Fibroblast of villous mesenchyme (primary cell): ENCODE data around the gene TOM1. TPM values are rescaled to one million over a fixed set of nuclear protein-coding genes. Genes with fewer than 3 reads are reported as not detected.

ENCODE experiments used
- DNase-seq: peaks from one replicate; pipeline ENCODE4 v3.0.0-alpha.2; 2010; ENCODE audit warnings: low read depth
- H3K4me3 ChIP-seq: 2 replicates; pipeline ENCODE4 v1.5.1; 2011; ENCODE audit warnings: low read depth, mild to moderate bottlenecking, low read length
- total RNA-seq: library from RNA; depleted of rRNA; stranded (reverse); fragments of >200 nt; gene quantifications from 2 replicates; pipeline ENCODE4 v1.2.3, GENCODE V29; 2012
- TF ChIP-seq, protein P1 (sequence below): IDR thresholded peaks from 2 replicates; pipeline ENCODE4 v1.5.1; 2012; ENCODE audit warnings: low read depth, mild to moderate bottlenecking, low read length; ENCODE audit not compliant: insufficient read depth

TOM1 gene
- total RNA-seq, 1 donor, result 53.1 TPM

DNA sequence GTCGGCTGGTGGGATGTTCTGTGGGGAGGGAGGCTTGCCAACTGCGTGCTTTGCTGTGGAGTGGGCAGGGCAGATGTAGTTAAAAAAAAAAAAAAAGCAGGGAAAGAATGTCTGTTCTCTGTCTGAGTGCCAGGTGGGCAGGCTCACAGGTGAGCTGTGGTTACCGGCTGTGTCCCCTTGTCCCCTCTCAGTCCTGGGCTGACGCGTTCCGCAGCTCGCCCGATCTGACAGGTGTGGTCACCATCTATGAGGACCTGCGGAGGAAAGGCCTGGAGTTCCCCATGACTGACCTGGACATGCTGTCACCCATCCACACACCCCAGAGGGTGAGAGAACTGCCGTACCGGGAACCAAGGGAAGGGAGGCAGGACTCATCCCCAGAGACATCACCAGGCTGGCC lies 23.6 kb downstream of the TOM1 start:
- TF ChIP-seq, protein P1, sequence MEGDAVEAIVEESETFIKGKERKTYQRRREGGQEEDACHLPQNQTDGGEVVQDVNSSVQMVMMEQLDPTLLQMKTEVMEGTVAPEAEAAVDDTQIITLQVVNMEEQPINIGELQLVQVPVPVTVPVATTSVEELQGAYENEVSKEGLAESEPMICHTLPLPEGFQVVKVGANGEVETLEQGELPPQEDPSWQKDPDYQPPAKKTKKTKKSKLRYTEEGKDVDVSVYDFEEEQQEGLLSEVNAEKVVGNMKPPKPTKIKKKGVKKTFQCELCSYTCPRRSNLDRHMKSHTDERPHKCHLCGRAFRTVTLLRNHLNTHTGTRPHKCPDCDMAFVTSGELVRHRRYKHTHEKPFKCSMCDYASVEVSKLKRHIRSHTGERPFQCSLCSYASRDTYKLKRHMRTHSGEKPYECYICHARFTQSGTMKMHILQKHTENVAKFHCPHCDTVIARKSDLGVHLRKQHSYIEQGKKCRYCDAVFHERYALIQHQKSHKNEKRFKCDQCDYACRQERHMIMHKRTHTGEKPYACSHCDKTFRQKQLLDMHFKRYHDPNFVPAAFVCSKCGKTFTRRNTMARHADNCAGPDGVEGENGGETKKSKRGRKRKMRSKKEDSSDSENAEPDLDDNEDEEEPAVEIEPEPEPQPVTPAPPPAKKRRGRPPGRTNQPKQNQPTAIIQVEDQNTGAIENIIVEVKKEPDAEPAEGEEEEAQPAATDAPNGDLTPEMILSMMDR, result no peak
- no peak overlapping the region for H3K4me3 ChIP-seq
- DNase-seq, result no peak

DNA sequence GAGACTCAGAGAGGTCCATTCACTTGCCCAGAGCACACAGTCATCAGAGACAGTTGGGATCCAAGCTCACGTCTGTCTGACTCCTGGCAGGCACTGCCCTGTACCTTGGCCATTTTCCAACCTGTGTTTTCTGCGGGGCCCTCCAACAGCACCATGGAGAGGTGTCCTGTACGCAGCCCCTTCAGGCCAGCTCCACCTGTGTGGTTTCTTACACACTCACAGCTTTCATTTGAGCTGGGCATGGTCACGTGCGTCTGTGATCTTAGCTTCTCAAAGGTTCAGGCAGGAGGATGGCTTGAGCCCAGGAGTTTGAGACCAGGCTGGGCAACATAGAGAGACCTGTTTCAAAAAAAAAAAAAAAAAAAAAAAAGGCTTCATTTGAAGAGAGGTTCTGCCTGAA lies 24.4 kb downstream of the TOM1 start:
- no peak overlapping the region for H3K4me3 ChIP-seq
- DNase-seq, result no peak
- TF ChIP-seq, protein P1, result no peak

DNA sequence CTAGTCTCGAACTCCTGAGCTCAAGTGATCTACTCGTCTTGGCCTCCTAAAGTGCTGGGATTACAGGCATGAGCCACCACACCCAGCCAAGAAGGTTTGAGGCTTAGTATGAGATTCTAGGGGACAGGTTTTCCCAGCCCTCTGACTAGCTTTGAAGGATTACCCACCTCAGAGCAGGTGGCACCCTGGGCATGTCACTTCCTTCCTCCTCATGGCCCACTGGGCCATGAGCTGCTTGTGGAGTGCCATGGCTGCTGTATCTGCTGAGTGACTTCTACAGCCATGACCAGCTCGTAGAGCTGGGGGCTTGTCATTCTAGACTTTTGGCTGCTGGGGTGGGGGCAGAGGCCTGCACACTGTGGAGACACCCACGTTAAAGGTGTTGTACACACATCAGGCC lies 25.1 kb downstream of the TOM1 start:
- no peak for DNase-seq
- H3K4me3 ChIP-seq, result no peak overlapping the region
- TF ChIP-seq, protein P1, result no peak

DNA sequence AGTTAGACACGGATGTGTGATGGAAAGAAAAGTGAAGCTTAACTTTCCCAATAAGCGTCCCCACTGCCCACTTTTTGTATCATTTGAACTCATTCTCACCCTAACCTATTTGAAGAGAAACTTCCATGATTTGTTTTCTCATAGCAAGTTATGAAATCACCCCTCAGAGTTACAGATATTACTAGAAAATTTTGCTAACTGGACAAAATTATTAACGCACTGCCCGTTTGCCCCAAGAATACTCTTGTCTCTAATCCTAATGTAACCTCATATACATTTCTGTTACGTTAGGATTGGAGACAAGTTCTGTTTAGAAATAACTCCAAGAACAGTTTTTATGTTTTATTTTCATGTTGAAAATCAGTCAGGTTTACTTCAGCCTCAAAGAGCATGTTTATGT lies 25.5 kb downstream of the TOM1 start:
- no peak for DNase-seq
- TF ChIP-seq, protein P1, result no peak
- H3K4me3 ChIP-seq, result no peak overlapping the region

DNA sequence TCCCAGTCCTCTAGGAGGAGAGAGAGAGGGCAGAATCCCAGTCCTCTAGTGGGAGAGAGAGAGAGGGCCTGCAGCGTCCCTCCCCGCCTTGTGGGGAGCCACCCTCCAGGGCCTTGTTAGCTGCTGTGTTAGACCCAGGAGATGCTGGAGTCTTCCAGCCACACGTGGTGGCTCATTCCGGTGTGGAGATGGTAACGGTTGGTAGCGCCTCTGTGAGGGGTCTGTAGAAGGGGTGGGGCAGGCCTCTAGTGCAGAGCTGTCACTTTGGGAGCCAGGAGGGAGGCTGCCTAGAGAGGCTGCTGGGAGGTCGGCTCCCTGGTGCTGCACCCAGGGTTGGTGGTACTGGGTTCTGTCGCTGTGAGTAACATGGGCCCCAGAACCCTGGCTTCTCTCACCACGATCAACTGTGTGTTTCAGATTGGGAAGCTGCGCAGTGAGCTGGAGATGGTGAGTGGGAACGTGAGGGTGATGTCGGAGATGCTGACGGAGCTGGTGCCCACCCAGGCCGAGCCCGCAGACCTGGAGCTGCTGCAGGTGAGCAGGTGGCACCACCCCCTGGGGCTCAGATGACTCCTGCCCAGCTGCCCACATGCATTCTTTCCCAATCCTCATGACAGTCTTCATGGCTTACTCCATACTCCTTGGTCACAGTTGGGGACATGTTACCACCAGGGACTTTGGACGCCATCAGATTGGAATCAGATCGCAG lies 27.3 kb downstream of the TOM1 start:
- H3K4me3 ChIP-seq, result no peak overlapping the region
- DNase-seq, result no peak
- TF ChIP-seq, protein P1, result no peak

DNA sequence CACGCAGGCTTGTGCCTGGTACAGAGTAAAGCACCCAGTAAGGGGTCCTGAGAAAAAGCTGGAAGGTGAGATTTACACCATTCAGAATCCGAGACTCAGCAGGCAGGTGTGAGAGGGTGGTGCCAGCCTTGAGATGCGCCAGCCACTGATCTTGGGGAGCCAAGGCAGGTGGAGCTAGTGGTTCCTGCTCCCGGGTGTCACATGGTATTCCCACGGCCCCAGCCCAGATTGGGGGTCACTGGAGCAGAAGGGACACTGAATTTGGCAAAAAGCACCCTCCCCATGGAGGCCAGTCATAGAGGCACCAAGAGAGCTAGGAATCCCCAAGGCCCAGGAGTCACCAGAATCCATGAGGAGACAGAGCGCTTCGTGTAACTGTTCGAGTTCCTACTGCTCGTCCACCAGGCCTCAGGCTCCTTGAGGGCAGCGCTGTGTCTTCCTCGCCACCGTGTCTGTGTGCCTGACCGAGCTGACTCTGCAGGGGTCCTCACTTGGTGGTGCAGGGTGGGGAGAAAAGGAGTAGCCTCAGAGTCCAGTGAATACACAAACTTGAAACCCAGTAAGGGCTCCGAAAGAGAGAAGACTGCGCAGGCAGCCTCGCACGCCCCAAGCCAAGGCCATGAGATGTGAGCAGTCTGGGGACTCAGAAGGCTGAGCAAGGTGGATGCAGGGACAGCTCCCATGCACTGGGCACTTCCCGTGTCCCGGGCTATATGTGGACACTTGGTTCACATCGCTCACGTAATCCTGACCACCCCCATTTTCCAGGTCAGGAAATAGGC lies 28.2 kb downstream of the TOM1 start:
- TF ChIP-seq, protein P1, result no peak
- DNase-seq, result no peak
- no peak overlapping the region for H3K4me3 ChIP-seq

DNA sequence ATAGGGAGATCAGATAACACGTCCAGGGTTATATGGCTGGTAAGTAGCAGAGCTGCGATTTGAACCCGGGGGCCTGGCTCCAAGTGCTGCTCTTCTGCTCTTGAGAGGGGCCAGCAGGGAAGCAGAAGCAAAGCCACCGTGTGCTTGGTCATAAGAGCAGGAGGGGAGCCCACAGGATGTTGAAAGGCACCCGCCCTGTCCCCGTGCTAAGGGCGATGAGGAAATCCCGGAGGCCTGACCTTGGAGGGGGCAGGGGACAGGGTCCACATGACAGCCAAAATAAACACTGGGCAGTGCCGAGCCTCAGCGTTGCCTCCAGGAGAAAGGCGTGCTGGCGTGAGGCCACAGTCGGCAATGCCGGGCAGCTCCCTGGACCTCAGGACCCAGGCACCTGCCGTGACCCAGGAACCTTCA lies 28.8 kb downstream of the TOM1 start:
- TF ChIP-seq, protein P1, result no peak
- DNase-seq, result no peak
- no peak overlapping the region for H3K4me3 ChIP-seq
